ENCODE data around the gene C9orf72. TPM values are rescaled to one million over a fixed set of nuclear protein-coding genes. Genes with fewer than 3 reads are reported as not detected.

C9orf72 gene
- polyA plus RNA-seq, 2 of the 4 experiments (the other 2 are of a cell fraction): 4.0 to 16.4 TPM

DNA sequence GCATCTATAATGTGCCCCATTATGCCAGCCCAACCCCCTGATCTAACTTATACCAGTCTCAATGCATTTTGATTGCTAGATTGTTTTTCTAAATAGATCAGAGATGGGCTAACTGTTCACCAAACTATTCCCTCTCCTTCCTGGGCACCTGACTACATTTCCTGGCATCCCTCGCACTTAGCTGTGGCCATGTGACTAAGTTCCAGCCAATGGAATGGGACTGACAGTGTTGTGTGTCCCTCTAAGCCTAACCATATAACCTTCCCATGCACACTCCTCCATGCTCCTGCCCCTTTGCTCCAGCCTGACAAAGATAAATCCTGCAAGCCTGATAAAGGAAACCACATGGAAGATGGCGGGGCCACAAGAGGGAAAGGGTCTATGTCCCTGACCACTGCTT lies 61.5 kb downstream of the C9orf72 start:
- no peak for FAIRE-seq

DNA sequence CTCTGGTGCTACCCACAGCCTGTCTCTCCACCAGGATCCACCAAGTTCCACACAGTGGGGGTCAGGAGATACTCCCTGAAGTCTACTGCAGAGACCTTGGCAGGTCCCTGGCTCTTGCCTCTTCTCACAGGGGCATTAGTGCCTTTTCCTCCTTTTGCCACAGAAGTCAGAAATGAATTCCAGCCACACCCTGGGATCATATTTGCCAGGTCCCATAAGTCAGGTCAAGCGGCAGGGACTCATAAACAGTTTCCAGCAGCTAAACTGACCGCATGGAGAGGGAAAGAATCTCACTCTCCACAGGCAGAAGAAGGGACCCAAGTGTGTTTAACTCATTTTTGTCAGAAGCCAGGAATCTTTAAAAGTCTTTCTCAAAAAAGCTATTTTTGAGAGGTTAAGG lies 62.5 kb downstream of the C9orf72 start:
- ATAC-seq: no peak
- Histone ChIP-seq H3K9me3 (no peaks in the 10 kb centered on the region), H3K27ac (no peak overlapping the region; a peak in 1 of 6 replicates), H3K4me1 (no peaks in the 10 kb centered on the region), H3K4me3 (no peak overlapping the region), H3K4me2 (no peak overlapping the region)
- ChIA-PET CTCF (interaction anchor here (1.1 kb wide), 1 partner anchor 19 kb away, joined by 3 read pairs; the partner anchor contains the start of gene MOB3B), POLR2A (no interaction called here)
- FAIRE-seq: no peak
- no peak for DNase-seq (ENCODE audit: low read depth in 1 of 2, low spot score in 1 of 2)
- WGBS (ENCODE audit: missing lambda C conversion rate): 50% methylated on average over 2 of the region's 2 CpGs
- TF ChIP-seq KDM5A (IDR thresholded peaks at IDR 0.05) (no peak), RNF2 (IDR thresholded peaks at IDR 0.05; ENCODE audit: borderline replicate concordance, low read depth) (no peak), NFE2L2 (conservative IDR thresholded peaks at IDR 0.05; ENCODE audit: low read length) (no peak), RCOR1 (IDR thresholded peaks at IDR 0.05; ENCODE audit: low read depth, low read length) (no peak), EP300 (IDR thresholded peaks at IDR 0.05) (no peak), FOXS1 (CRISPR knock-in tag; IDR thresholded peaks at IDR 0.05) (no peak), TFCP2L1 (CRISPR knock-in tag; IDR thresholded peaks at IDR 0.05) (no peak), PHF8 (IDR thresholded peaks at IDR 0.05; ENCODE audit: borderline replicate concordance, low read depth) (no peak), NR3C1 (IDR thresholded peaks at IDR 0.05) (no peak), POLR2AphosphoS2 (conservative IDR thresholded peaks at IDR 0.05; ENCODE audit: low read length) (no peak), CHD4 (IDR thresholded peaks at IDR 0.05; ENCODE audit: borderline replicate concordance) (no peak)
- TF ChIP-seq, protein P1, sequence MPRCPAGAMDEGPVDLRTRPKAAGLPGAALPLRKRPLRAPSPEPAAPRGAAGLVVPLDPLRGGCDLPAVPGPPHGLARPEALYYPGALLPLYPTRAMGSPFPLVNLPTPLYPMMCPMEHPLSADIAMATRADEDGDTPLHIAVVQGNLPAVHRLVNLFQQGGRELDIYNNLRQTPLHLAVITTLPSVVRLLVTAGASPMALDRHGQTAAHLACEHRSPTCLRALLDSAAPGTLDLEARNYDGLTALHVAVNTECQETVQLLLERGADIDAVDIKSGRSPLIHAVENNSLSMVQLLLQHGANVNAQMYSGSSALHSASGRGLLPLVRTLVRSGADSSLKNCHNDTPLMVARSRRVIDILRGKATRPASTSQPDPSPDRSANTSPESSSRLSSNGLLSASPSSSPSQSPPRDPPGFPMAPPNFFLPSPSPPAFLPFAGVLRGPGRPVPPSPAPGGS (IDR thresholded peaks at IDR 0.05): no peak
- TF ChIP-seq, protein P2, sequence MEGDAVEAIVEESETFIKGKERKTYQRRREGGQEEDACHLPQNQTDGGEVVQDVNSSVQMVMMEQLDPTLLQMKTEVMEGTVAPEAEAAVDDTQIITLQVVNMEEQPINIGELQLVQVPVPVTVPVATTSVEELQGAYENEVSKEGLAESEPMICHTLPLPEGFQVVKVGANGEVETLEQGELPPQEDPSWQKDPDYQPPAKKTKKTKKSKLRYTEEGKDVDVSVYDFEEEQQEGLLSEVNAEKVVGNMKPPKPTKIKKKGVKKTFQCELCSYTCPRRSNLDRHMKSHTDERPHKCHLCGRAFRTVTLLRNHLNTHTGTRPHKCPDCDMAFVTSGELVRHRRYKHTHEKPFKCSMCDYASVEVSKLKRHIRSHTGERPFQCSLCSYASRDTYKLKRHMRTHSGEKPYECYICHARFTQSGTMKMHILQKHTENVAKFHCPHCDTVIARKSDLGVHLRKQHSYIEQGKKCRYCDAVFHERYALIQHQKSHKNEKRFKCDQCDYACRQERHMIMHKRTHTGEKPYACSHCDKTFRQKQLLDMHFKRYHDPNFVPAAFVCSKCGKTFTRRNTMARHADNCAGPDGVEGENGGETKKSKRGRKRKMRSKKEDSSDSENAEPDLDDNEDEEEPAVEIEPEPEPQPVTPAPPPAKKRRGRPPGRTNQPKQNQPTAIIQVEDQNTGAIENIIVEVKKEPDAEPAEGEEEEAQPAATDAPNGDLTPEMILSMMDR (IDR thresholded peaks at IDR 0.05): no peak
- TF ChIP-seq, protein P3, sequence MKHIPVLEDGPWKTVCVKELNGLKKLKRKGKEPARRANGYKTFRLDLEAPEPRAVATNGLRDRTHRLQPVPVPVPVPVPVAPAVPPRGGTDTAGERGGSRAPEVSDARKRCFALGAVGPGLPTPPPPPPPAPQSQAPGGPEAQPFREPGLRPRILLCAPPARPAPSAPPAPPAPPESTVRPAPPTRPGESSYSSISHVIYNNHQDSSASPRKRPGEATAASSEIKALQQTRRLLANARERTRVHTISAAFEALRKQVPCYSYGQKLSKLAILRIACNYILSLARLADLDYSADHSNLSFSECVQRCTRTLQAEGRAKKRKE (CRISPR knock-in tag; IDR thresholded peaks at IDR 0.05; ENCODE audit: low read depth): no peak
- TF ChIP-seq, protein P4, sequence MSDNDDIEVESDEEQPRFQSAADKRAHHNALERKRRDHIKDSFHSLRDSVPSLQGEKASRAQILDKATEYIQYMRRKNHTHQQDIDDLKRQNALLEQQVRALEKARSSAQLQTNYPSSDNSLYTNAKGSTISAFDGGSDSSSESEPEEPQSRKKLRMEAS (IDR thresholded peaks at IDR 0.05): no peak

More for the DNA sequence above, 61.5 kb downstream of the C9orf72 start:
- H3K4me2 ChIP-seq: no peak overlapping the region
- WGBS (ENCODE audit: missing lambda C conversion rate): 86% methylated on average over 2 of the region's 2 CpGs
- H3K4me1 ChIP-seq: no peaks in the 10 kb centered on the region
- H3K9me3 ChIP-seq: no peaks in the 10 kb centered on the region
- POLR2A ChIA-PET: no interaction called here
- ATAC-seq (no peak), DNase-seq (ENCODE audit: low read depth in 1 of 2, low spot score in 1 of 2) (no peak)
- no peak overlapping the region for H3K27ac ChIP-seq
- H3K4me3 ChIP-seq: no peak overlapping the region
- no peak for TF ChIP-seq CHD4 (IDR thresholded peaks at IDR 0.05; ENCODE audit: borderline replicate concordance)
- TF ChIP-seq FOSB (CRISPR knock-in tag; IDR thresholded peaks at IDR 0.05): no peak
- CTCF ChIA-PET: interaction anchor here (1.1 to 1.3 kb wide), 2 partner anchors 22 to 50 kb away, joined by 3 read pairs; no protein-coding TSS in a partner anchor

DNA sequence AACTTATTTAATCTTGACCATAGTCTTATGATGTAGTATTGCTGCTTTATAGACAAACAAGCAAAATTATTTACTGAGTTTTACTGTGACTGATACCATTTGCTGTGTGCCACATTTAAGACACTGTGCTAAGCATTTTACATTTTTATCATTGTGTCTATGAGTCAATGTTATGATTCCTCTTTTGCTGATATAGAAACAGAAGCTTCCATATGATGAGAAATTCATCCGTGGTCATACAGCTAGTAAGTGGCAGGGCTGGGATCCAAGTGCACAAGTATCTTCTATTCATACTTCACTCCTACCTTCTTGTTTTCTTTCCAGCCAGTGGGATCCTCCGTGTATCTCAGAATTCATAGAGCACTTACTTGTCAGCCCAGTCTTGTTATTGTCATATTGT lies 66.3 kb downstream of the C9orf72 start:
- no peak for ATAC-seq
- ChIA-PET POLR2A (no interaction called here), CTCF (interaction anchor here (1.0 to 1.5 kb wide), 2 partner anchors 18 to 22 kb away, joined by 3 to 4 read pairs; no protein-coding TSS in a partner anchor)
- no peak for FAIRE-seq
- no peak overlapping the region for H3K27ac ChIP-seq
- no peaks in the 10 kb centered on the region for H3K4me1 ChIP-seq
- no peak overlapping the region for H3K4me3 ChIP-seq
- DNase-seq (ENCODE audit: low read depth in 1 of 2, low spot score in 1 of 2): no peak
- WGBS (ENCODE audit: missing lambda C conversion rate): 64% methylated on average over 2 of the region's 2 CpGs
- H3K9me3 ChIP-seq: no peaks in the 10 kb centered on the region
- no peak overlapping the region for H3K4me2 ChIP-seq
- TF ChIP-seq, protein P5, sequence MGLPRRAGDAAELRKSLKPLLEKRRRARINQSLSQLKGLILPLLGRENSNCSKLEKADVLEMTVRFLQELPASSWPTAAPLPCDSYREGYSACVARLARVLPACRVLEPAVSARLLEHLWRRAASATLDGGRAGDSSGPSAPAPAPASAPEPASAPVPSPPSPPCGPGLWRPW (IDR thresholded peaks at IDR 0.05): no peak
- TF ChIP-seq, protein P1 (IDR thresholded peaks at IDR 0.05): no peak
- TF ChIP-seq, protein P6, sequence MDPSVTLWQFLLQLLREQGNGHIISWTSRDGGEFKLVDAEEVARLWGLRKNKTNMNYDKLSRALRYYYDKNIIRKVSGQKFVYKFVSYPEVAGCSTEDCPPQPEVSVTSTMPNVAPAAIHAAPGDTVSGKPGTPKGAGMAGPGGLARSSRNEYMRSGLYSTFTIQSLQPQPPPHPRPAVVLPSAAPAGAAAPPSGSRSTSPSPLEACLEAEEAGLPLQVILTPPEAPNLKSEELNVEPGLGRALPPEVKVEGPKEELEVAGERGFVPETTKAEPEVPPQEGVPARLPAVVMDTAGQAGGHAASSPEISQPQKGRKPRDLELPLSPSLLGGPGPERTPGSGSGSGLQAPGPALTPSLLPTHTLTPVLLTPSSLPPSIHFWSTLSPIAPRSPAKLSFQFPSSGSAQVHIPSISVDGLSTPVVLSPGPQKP (IDR thresholded peaks at IDR 0.05; ENCODE audit: low read depth, low read length): no peak
- TF ChIP-seq PHF8 (IDR thresholded peaks at IDR 0.05; ENCODE audit: borderline replicate concordance, low read depth): no peak
- TF ChIP-seq RCOR1 (IDR thresholded peaks at IDR 0.05; ENCODE audit: low read depth, low read length): no peak
- TF ChIP-seq RARB (CRISPR knock-in tag; IDR thresholded peaks at IDR 0.05): no peak
- no peak for TF ChIP-seq HOXA7 (CRISPR knock-in tag; IDR thresholded peaks at IDR 0.05)
- no peak for TF ChIP-seq RAD21 (conservative IDR thresholded peaks at IDR 0.05 in 1 of 2, IDR thresholded peaks at IDR 0.05 in 1 of 2)
- no peak for TF ChIP-seq ZFP36 (IDR thresholded peaks at IDR 0.05; ENCODE audit: borderline replicate concordance, partially characterized antibody)
- TF ChIP-seq HDAC2 (IDR thresholded peaks at IDR 0.05): no peak
- TF ChIP-seq GATA3 (IDR thresholded peaks at IDR 0.05; ENCODE audit: borderline replicate concordance): no peak
- TF ChIP-seq SMC3 (IDR thresholded peaks at IDR 0.05): no peak
- TF ChIP-seq MYC (IDR thresholded peaks at IDR 0.05; ENCODE audit: borderline replicate concordance, low read length): no peak
- TF ChIP-seq NR3C1 (IDR thresholded peaks at IDR 0.05): no peak
- no peak for TF ChIP-seq CBX8 (IDR thresholded peaks at IDR 0.05)
- no peak for TF ChIP-seq HOXB13 (CRISPR knock-in tag; IDR thresholded peaks at IDR 0.05; ENCODE audit: low read depth)

Data from A549 (cell line).